ENCODE results near the gene BRPF1. TPM values are rescaled to one million over a fixed set of nuclear protein-coding genes. Genes with fewer than 3 reads are reported as not detected.

Gene BRPF1
- total and polyA plus RNA-seq, 2 experiments from 2014 or later: 11.1 to 17.3 TPM

DNA sequence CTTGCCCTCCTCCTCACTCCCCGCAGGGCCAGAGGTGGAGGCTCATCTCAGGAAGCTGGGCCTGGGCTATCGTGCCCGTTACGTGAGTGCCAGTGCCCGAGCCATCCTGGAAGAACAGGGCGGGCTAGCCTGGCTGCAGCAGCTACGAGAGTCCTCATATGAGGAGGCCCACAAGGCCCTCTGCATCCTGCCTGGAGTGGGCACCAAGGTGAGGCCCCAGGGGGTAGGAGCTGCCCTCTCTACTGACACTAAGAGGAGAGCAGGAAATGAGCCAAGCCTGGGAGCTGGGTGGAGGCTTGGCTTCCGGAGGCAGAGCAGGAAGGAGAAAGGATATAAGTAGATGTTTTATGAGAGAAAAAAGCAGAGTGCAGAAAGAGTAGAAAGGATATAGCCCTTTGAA lies 23.1 kb downstream of the BRPF1 start:
- DNase-seq (ENCODE audit: low read depth in 1 of 2, low spot score in 1 of 2): peak in 1 of 2 donors; percentile 17
- H3K4me1 ChIP-seq (ENCODE audit: low read depth): peaks cover 5% of the 10 kb centered on the region
- H3K27ac ChIP-seq: no peak overlapping the region
- H3K27me3 ChIP-seq: no peaks in the 10 kb centered on the region
- H3K4me3 ChIP-seq: no peak overlapping the region
- TF ChIP-seq, protein P1, sequence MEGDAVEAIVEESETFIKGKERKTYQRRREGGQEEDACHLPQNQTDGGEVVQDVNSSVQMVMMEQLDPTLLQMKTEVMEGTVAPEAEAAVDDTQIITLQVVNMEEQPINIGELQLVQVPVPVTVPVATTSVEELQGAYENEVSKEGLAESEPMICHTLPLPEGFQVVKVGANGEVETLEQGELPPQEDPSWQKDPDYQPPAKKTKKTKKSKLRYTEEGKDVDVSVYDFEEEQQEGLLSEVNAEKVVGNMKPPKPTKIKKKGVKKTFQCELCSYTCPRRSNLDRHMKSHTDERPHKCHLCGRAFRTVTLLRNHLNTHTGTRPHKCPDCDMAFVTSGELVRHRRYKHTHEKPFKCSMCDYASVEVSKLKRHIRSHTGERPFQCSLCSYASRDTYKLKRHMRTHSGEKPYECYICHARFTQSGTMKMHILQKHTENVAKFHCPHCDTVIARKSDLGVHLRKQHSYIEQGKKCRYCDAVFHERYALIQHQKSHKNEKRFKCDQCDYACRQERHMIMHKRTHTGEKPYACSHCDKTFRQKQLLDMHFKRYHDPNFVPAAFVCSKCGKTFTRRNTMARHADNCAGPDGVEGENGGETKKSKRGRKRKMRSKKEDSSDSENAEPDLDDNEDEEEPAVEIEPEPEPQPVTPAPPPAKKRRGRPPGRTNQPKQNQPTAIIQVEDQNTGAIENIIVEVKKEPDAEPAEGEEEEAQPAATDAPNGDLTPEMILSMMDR (IDR thresholded peaks at IDR 0.05; ENCODE audit: low read depth, low read length): no peak
- H3K36me3 ChIP-seq: peaks cover 18% of the 10 kb centered on the region
- no peaks in the 10 kb centered on the region for H3K9me3 ChIP-seq (ENCODE audit: low read depth)

DNA sequence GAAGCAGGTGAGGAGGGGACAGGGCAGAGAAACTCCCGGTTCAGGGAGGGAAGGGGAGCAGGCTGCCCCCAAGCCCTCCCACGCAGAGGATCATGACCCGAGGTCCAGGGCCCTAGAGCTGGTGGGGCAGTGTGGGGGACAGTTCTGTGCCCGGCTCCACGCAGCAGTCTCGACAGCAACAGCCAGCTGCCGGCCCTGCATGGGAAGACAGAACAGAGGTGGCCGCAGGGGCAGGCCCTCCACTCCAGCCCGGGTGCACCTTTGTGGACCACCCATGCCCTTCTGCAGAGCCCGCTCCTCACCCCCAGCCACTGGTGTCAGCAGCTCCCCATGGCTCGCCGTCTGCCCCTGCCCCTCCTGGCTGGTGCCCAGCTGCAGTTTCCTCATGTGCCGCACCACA lies 25.9 kb downstream of the BRPF1 start:
- H3K4me3 ChIP-seq: no peak overlapping the region
- no peaks in the 10 kb centered on the region for H3K4me1 ChIP-seq (ENCODE audit: low read depth)
- TF ChIP-seq, protein P1 (IDR thresholded peaks at IDR 0.05; ENCODE audit: low read depth, low read length): no peak
- no peaks in the 10 kb centered on the region for H3K27me3 ChIP-seq
- no peaks in the 10 kb centered on the region for H3K9me3 ChIP-seq (ENCODE audit: low read depth)
- H3K36me3 ChIP-seq: peaks cover 13% of the 10 kb centered on the region
- DNase-seq (ENCODE audit: low read depth in 1 of 2, low spot score in 1 of 2): no peak
- H3K27ac ChIP-seq: no peak overlapping the region

DNA sequence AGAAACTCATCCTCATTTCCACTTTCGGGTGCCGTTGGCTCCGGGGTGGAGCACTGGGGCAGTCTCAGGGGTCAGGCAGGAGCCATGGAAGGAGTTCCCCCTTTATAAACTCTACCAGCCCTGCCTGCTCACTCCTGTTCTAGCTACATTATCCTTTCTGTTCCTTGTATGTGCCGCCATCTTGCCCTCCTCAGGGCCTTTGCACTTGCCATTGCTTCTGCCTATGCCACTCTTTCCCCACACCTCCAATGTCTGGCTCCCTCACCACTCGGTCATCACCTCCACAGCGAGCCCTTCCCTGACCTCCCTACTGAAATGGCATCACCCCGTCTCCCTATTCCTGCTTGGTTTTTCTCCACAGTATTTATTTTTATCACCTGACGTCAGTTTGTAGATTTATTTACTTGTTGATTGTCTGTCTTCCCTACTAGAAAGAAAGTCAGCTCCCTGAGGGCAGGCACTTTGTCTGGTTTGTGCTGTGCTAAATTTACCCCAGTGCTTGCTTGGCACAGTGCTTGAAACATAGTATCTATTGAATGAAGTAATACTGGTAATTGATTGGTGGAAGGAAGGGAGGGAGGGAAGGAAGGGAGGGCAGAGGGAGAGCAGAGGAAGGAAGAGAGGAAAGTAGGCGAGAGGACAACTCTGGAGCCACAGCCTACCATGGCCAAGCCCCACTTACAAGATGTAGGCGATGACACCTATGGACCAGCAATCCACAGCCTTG lies 29.4 kb downstream of the BRPF1 start:
- Histone ChIP-seq H3K9me3 (ENCODE audit: low read depth) (no peaks in the 10 kb centered on the region), H3K27me3 (no peaks in the 10 kb centered on the region), H3K4me1 (ENCODE audit: low read depth) (no peaks in the 10 kb centered on the region), H3K36me3 (peaks cover 7% of the 10 kb centered on the region), H3K27ac (no peak overlapping the region), H3K4me3 (no peak overlapping the region)
- DNase-seq (ENCODE audit: low read depth in 1 of 2, low spot score in 1 of 2): no peak
- TF ChIP-seq, protein P1 (IDR thresholded peaks at IDR 0.05; ENCODE audit: low read depth, low read length): no peak

DNA sequence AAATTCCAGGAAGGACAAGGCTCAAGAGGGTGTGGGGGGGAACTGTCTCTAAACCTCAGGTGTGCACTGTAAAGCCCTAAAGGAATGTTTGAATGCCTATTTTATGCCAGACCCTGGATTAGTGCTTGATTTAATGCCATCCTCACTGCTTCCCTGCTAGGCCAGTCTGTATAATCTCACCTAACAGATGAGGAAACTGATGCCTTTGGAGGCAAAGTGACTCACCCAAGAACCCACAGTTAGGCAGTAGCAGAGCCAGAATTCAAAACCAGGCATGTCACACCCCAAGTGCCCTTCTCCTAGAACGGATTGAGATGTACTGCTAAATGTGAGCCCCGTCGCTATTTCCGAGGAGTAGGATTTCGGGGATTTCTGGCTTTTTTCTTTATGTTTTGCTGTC lies 30.4 kb downstream of the BRPF1 start:
- H3K9me3 ChIP-seq (ENCODE audit: low read depth): no peaks in the 10 kb centered on the region
- H3K36me3 ChIP-seq: no peaks in the 10 kb centered on the region
- H3K27me3 ChIP-seq: no peaks in the 10 kb centered on the region
- H3K4me1 ChIP-seq (ENCODE audit: low read depth): no peaks in the 10 kb centered on the region
- TF ChIP-seq, protein P1 (IDR thresholded peaks at IDR 0.05; ENCODE audit: low read depth, low read length): no peak
- H3K27ac ChIP-seq: no peak overlapping the region
- no peak overlapping the region for H3K4me3 ChIP-seq
- DNase-seq (ENCODE audit: low read depth in 1 of 2, low spot score in 1 of 2): no peak

DNA sequence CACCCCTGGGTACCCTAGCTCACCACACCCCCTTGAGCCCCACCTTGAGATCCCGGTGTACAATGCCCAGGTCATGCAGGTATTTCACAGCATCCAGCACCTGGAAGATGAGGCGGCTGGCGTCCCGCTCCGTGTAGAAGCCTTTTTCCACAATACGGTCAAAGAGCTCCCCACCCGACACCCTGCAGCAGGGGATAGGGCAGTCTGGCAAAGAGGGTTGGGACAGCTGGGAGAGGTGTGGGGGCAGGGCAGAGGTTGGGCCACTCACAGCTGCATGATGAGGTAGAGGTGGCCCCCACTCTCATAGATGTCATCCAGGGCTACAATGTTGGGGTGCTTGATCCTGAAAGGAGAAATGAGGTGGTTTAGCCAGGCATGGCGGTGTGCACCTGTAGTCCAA lies 31.3 kb downstream of the BRPF1 start:
- DNase-seq (ENCODE audit: low read depth in 1 of 2, low spot score in 1 of 2): no peak
- Histone ChIP-seq H3K4me3 (no peak overlapping the region), H3K4me1 (ENCODE audit: low read depth) (no peaks in the 10 kb centered on the region), H3K27ac (no peak overlapping the region), H3K9me3 (ENCODE audit: low read depth) (no peaks in the 10 kb centered on the region), H3K27me3 (no peaks in the 10 kb centered on the region), H3K36me3 (no peaks in the 10 kb centered on the region)
- TF ChIP-seq, protein P1 (IDR thresholded peaks at IDR 0.05; ENCODE audit: low read depth, low read length): no peak
